Right atrium auricular region (tissue), 2 donors: Measurements from ENCODE around the gene VGLL3. TPM values are rescaled to one million over a fixed set of nuclear protein-coding genes. Genes with fewer than 3 reads are reported as not detected.
"Not testable (repeated sequence)": the region's sequence is repeated elsewhere in the genome, so short reads cannot be mapped to it uniquely, and the experiment has no call there.

ENCODE experiments used
- DNase-seq: peaks from one replicate; pipeline ENCODE4 v3.0.0-alpha.2; 2019; ENCODE audit warnings: low spot score
- H3K27ac ChIP-seq, 2 donors: fragments of 200-600 bp; sonication (generic); 1 replicate in 1 of 2; 2 replicates in 1 of 2; pipeline ENCODE4 v1.5.1; 2016 to 2019
- H3K27me3 ChIP-seq, 2 donors: fragments of 200-600 bp; sonication (generic); one replicate each; pipeline versions ENCODE4 v1.5.1 to v1.6.0; 2017 to 2019
- H3K36me3 ChIP-seq: fragments of 200-600 bp; sonication (generic); one replicate; pipeline ENCODE4 v1.5.1; 2016
- H3K4me1 ChIP-seq, 2 donors: fragments of 200-600 bp; sonication (generic); one replicate each; pipeline versions ENCODE4 v1.5.1 to v1.6.0; 2017 to 2019
- H3K4me3 ChIP-seq, 2 donors: fragments of 200-600 bp; sonication (generic); 1 replicate in 1 of 2; 2 replicates in 1 of 2; pipeline ENCODE4 v1.5.1; 2017 to 2019; ENCODE audit warnings: mild to moderate bottlenecking in 1 of 2, moderate library complexity in 1 of 2
- H3K9me3 ChIP-seq, 2 donors: fragments of 200-600 bp; sonication (generic); one replicate each; pipeline ENCODE4 v1.5.1; 2019
- CTCF ChIP-seq, 2 donors: fragments of 200-600 bp; sonication (generic); IDR thresholded peaks; one replicate each; pipeline ENCODE4 v1.5.1; 2019; ENCODE audit warnings: antibody characterized with exemption in 2 of 2
- total RNA-seq, 2 donors: library from RNA; depleted of rRNA; stranded (reverse); fragments of >200 nt; gene quantifications; one replicate each; pipeline ENCODE4 v1.1.0, GENCODE V29; 2016

Gene VGLL3
- total RNA-seq, 2 donors from 2014 or later: 13.0 to 32.4 TPM

- Histone ChIP-seq H3K27ac (no peak overlapping the region), H3K4me1 (no peaks in the 10 kb centered on the region), H3K9me3 (no peaks in the 10 kb centered on the region), H3K27me3 (no peaks in the 10 kb centered on the region), H3K36me3 (no peaks in the 10 kb centered on the region), H3K4me3 (no peak overlapping the region)
- no peak for DNase-seq
- no peak for TF ChIP-seq CTCF (IDR thresholded peaks at IDR 0.05)
These were observed 35.0 kb upstream of the VGLL3 start for GRCh38 chr3:87025661-87026645.

GRCh38 chr3:87017370-87017769 is 26.4 kb upstream of the VGLL3 start:
- H3K27ac ChIP-seq, H3K4me1 ChIP-seq: not testable (repeated sequence)

GRCh38 chr3:87009271-87009670 is 18.3 kb upstream of the VGLL3 start:
- no peak for TF ChIP-seq CTCF (IDR thresholded peaks at IDR 0.05)
- H3K4me3 ChIP-seq: no peak overlapping the region
- no peak for DNase-seq
- no peak overlapping the region for H3K27ac ChIP-seq
- H3K27me3 ChIP-seq: no peaks in the 10 kb centered on the region
- H3K36me3 ChIP-seq: no peaks in the 10 kb centered on the region
- no peaks in the 10 kb centered on the region for H3K4me1 ChIP-seq
- peaks cover 0 to 9% of the 10 kb centered on the region in 2 donors for H3K9me3 ChIP-seq

More at GRCh38 chr3:87017370-87017769, 26.4 kb upstream of the VGLL3 start:
- H3K36me3 ChIP-seq, H3K4me3 ChIP-seq, DNase-seq, H3K9me3 ChIP-seq, H3K27me3 ChIP-seq: not testable (repeated sequence)

GRCh38 chr3:87006844-87007439 is 16.0 kb upstream of the VGLL3 start:
- Histone ChIP-seq H3K4me3 (no peak overlapping the region), H3K9me3 (peaks cover 0 to 9% of the 10 kb centered on the region in 2 donors), H3K27ac (no peak overlapping the region), H3K36me3 (no peaks in the 10 kb centered on the region), H3K4me1 (no peaks in the 10 kb centered on the region), H3K27me3 (no peaks in the 10 kb centered on the region)
- TF ChIP-seq CTCF (IDR thresholded peaks at IDR 0.05): peak in 1 of 2 donors; percentile 38
- no peak for DNase-seq

GRCh38 chr3:87004883-87005282 is 13.9 kb upstream of the VGLL3 start:
- no peaks in the 10 kb centered on the region for H3K4me1 ChIP-seq
- peaks cover 0 to 9% of the 10 kb centered on the region in 2 donors for H3K9me3 ChIP-seq

More at GRCh38 chr3:87004883-87005282, 13.9 kb upstream of the VGLL3 start:
- Histone ChIP-seq H3K27ac (no peak overlapping the region), H3K27me3 (no peaks in the 10 kb centered on the region), H3K4me3 (no peak overlapping the region), H3K36me3 (no peaks in the 10 kb centered on the region)
- no peak for TF ChIP-seq CTCF (IDR thresholded peaks at IDR 0.05)
- DNase-seq: no peak
